Kidney capillary endothelial cell (primary cell): ENCODE data around the gene KCTD7.
"Not testable (repeated sequence)": the region's sequence is repeated elsewhere in the genome, so short reads cannot be mapped to it uniquely, and the experiment has no call there.

ENCODE experiments used
- DNase-seq: peaks from one replicate; pipeline ENCODE4 v3.0.0-alpha.2; 2018; ENCODE audit warnings: low spot score

KCTD7 gene

DNA sequence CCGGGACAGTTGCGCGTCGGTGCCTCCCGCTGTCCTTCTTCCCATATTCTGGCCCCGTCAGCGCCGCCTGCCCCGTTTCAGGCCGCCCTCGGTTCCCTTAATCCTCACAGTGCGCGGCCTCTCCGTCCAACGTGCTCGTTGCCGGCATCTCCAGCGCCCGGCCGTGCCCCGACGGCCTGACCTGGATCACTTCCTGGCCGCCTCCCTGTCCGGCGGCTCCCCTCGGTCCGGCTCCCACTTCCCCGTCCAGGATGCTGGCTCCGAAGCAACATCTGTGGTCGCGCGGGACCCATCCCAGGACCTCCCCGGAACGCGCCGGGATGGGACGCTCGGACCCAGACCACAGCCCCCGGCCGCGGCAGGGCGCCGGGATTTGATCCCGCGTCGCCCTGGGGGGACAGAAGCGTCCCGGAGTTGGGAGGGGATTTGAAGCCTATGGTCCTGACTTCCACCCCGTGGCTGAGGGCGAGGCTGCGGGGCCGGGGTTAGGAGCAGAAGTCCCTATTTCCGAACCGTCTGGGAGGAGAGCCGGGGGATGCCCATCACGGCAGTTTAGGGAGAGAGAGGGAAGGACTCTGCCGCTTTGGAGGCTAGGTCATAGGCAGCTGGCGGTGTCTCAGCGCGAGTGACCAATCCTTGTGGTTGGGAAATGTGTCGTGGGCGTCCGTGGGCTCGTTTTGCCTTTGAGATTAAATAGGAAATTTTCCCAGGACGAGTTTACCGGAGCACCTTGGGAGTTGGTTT is 53.8 kb downstream of the KCTD7 start:
- peak; percentile 40 for DNase-seq

DNA sequence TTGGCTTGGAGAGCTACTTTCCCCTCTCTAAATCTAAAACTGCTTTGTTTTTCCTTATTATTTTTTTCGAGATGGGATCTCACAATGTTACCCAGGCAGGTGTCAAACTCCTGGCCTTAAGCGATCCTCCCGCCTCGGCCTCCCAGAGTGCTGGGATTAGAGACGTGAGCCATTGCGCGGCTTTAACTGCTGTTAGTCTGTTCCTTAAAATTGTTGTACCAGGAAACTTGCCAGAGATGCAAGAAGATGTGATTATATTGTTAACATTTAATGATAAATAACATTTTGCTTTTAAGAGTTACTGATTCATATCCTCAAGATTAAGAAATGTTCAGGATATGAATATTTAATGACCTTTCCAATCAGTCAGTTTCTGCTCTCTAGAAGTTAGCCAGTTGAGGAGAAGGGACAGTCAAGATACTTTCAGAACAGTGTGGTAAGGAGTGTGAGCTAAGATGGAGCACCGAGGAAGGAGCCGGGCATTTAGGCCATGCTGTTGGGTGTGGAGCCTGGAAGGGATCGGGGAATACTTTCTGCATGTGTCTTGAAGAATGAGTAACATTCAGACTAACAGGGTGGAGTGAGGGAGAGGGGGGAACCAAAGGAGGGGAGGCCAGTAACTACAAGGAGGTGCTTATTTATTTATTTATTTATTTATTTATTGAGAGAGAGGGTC is 54.6 kb downstream of the KCTD7 start:
- peak; percentile 7 for DNase-seq

DNA sequence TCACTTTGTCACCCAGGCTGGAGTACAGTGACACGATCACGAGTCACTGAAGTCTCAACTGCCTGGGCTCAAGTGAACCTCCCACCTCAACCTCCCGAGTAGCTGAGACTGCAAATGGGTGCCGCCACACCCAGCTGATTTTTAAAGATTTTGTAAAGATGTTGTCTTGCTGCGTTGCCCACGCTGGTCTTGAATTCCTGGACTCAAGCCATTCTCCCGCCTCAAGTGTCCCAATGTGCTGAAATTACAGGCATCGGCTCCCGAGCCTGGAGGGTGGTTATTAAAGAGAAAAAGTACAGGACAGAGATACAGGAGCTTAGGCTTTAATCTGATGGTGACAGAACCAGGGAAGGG is 55.1 kb downstream of the KCTD7 start:
- no peak for DNase-seq

DNA sequence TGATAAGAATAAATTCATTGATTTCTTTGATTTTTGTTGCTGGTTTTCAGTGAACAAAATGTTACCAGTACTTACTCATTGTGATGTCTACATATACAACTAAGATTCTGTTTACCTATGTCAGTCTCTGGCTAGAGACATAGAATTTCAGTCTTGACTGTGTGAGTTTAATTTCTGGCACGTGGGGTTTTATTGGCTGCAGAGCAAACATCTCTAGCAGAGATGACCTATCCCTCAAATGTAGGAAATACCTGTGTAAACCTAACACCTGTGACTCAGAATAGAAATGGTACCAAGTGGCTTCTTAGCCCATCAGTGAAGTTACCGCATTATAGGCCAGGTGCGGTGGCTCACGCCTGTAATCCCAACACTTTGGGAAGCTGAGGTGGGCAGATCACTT is 57.0 kb downstream of the KCTD7 start:
- DNase-seq, result not testable (repeated sequence)

DNA sequence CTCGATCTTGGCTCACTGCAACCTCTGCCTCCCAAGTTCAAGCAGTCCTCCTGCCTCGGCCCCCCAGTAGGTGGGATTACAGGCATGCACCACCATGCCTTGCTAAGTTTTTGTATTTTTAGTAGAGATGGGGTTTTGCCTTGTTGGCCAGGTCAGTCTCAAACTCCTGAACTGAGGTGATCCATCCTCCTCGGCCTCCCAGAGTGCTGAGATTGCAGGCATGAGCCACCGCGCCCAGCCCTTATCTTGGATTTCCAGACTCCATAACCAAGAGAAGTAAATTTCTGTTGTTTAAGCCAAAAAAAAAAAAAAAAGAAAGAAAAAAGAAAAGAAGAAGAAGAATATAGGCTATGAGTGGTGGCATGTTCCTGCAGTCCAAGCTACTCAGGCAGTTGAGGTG is 58.5 kb downstream of the KCTD7 start:
- no peak for DNase-seq

DNA sequence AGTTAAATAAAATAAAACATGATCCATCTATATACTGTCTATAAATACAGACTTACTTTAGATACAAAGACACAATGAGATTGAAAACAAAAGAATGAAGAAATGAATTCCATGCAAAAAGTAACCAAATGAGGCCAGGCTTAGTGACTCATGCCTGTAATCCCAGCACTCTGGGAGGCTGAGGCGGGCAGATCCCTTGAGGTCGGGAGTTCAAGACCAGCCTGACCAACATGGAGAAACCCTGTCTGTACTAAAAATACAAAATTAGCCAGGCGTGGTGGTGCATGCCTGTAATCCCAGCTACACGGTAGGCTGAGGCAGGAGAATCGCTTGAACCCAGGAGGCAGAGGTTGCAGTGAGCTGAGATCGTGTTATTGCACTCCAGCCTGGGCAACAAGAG is 59.0 kb downstream of the KCTD7 start:
- DNase-seq, result not testable (repeated sequence)

DNA sequence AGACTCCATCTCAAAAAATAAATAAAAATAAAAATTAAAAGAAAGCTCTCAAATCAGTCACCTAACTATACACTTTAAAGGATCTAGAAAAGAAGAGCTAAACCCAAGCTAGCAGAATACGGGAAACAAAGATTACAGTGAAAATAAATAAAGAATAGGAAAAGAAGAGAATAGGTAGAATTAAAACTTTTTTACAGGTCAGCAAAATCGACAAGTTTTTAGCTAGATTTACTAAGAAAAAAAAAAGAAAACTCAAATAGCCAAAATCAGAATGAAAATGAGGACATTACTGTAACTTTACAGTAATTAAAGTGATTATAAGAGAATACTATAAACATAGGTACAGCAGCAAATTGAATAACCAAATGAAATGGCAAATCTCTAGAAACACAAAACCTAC is 60.4 kb downstream of the KCTD7 start:
- DNase-seq, result no peak

DNA sequence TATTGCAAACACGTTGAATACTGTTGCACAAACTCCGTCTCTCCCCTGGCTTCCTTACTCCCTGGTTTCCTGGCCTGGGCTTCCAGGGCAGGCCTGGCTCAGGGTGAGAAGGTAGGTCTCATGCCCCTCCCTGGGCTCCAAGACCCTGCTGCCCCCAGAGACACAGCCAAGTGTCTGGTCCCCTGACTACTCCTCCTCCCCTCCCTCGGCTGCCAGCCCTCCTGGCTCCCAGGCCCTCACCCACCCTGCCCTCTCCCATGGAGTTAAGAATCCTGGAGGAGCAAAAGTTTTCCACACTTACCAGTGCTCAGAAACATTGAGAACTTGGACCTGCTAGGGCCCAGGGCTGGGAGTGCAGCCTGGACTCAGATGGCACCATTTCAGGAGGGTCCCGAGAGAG is 64.7 kb downstream of the KCTD7 start:
- DNase-seq, result no peak
